Right lobe of liver (tissue), 6 donors: ENCODE data around the gene CAP2. TPM values are rescaled to one million over a fixed set of nuclear protein-coding genes. Genes with fewer than 3 reads are reported as not detected.
"Not testable (repeated sequence)": the region's sequence is repeated elsewhere in the genome, so short reads cannot be mapped to it uniquely, and the experiment has no call there.

Experiments
- ATAC-seq, 4 donors: fragments of 200-7000 bp; cut with Tn5 transposase; one replicate each; pipeline ENCODE4 v1.9.1; 2020; ENCODE audit warnings: mild to moderate bottlenecking in 4 of 4, moderate library complexity in 4 of 4
- DNase-seq, 3 donors: peaks; one replicate each; pipeline ENCODE4 v3.0.0-alpha.2; 2020
- H3K27ac ChIP-seq, 3 donors: fragments of 200-600 bp; one replicate each; pipeline ENCODE4 v1.8.0; 2022
- H3K27me3 ChIP-seq, 2 donors: fragments of 200-600 bp; one replicate each; pipeline ENCODE4 v1.8.0; 2022
- H3K36me3 ChIP-seq, 4 donors: fragments of 200-600 bp; sonication (generic) in 1 of 4; one replicate each; pipeline versions ENCODE4 v1.5.1 to v1.8.0; 2017 to 2022; ENCODE audit warnings: control low read depth in 1 of 4
- H3K4me1 ChIP-seq, 4 donors: fragments of 200-600 bp; sonication (generic) in 1 of 4; one replicate each; pipeline versions ENCODE4 v1.5.1 to v1.8.0; 2017 to 2022; ENCODE audit warnings: control low read depth in 1 of 4
- H3K4me3 ChIP-seq, 3 donors: fragments of 200-600 bp; one replicate each; pipeline ENCODE4 v1.8.0; 2022
- H3K9me3 ChIP-seq, 4 donors: fragments of 200-600 bp; sonication (generic) in 1 of 4; one replicate each; pipeline versions ENCODE4 v1.5.1 to v1.8.0; 2017 to 2022; ENCODE audit warnings: control low read depth in 1 of 4
- POLR2A ChIP-seq: fragments of 450-650 bp; IDR thresholded peaks from one replicate; pipeline ENCODE4 v1.6.1; 2017; ENCODE audit warnings: antibody characterized with exemption, mild to moderate bottlenecking
- WGBS: methylation state at CpG from one replicate; pipeline ENCODE4 v1.1.6; 2018; ENCODE audit warnings: low coverage, low lambda C conversion rate; ENCODE audit not compliant: insufficient coverage; ENCODE audit errors: missing lambda C conversion rate; 5-methylcytosine and 5-hydroxymethylcytosine counted together
- intact Hi-C, 2 donors: fragments of 100-400 bp; cut with DNase I; formaldehyde crosslinking; loops; one replicate each; pipeline versions ENCODE4 v1.11.2 to v1.14.1; 2022
- total RNA-seq, 6 experiments: library from RNA; depleted of rRNA in 2 of 6; stranded (reverse); fragments of >200 nt in 2 of 6; fragmentation: NEBNext Ultra II Directional in 3 of 6; extraction: Animal tissue kit (Norgen Biotek cat#: 25700) in 3 of 6; gene quantifications; one replicate each; pipeline versions ENCODE4 v1.1.0 to v1.2.4, GENCODE V29; 2016 to 2023
- TF ChIP-seq, protein P1 (sequence below), 4 donors: fragments of 200-600 bp in 3 of 4; fragments of 450-650 bp in 1 of 4; IDR thresholded peaks; one replicate each; pipeline versions ENCODE4 v1.5.1 to v1.8.0; 2016 to 2022; ENCODE audit warnings: antibody characterized with exemption in 4 of 4, mild to moderate bottlenecking in 2 of 4
- donor health status: DM: no; HTN: yes; CAD: no.
- donor health status: DM: no; HTN: no; CAD: no.
- donor health status: DM: no; HTN: no; CAD: no.
- donor health status: DM: no; HTN: yes; CAD: no.
- donor health status: DM: no; HTN: yes; CAD: no.

Gene CAP2
- total RNA-seq, 6 experiments from 2014 or later = 2.1 to 7.4 (median 6.1) TPM

- 68% methylated on average over 2 of the region's 2 CpGs for WGBS
- intact Hi-C loops = no loop called here
- H3K36me3 ChIP-seq = peaks cover 0 to 5% (median 0%) of the 10 kb centered on the region in 4 donors
- H3K27ac ChIP-seq = no peak overlapping the region
- TF ChIP-seq POLR2A = no peak
- TF ChIP-seq, protein P1, sequence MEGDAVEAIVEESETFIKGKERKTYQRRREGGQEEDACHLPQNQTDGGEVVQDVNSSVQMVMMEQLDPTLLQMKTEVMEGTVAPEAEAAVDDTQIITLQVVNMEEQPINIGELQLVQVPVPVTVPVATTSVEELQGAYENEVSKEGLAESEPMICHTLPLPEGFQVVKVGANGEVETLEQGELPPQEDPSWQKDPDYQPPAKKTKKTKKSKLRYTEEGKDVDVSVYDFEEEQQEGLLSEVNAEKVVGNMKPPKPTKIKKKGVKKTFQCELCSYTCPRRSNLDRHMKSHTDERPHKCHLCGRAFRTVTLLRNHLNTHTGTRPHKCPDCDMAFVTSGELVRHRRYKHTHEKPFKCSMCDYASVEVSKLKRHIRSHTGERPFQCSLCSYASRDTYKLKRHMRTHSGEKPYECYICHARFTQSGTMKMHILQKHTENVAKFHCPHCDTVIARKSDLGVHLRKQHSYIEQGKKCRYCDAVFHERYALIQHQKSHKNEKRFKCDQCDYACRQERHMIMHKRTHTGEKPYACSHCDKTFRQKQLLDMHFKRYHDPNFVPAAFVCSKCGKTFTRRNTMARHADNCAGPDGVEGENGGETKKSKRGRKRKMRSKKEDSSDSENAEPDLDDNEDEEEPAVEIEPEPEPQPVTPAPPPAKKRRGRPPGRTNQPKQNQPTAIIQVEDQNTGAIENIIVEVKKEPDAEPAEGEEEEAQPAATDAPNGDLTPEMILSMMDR (IDR thresholded peaks at IDR 0.05) = no peak
- H3K4me3 ChIP-seq = no peak overlapping the region
- no peak for ATAC-seq
- no peaks in the 10 kb centered on the region for H3K9me3 ChIP-seq
- no peaks in the 10 kb centered on the region for H3K27me3 ChIP-seq
- no peaks in the 10 kb centered on the region for H3K4me1 ChIP-seq
- no peak for DNase-seq
Measured at GRCh38 chr6:17431581-17431980, 38.2 kb downstream of the CAP2 start.

DNA sequence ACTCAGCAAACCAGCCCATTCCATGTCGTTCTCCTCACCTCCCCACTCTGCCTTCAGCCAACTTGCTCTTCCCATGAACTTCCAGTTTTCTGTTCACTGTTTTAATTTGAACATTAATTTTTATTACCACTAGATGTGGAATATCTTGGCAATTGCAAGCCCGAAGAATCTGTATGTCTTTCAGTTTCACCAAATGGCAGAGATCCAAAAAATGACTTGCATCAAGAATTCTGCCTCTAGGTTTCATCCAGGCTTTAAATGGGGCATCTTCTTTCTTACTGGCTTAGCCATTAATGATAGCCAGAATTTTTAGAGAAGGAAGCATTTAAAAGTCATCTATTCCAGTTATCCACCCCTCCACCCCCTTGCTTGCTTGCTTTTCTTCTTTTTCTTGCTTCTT, 39.0 kb downstream of the CAP2 start:
- WGBS = 80% methylated on average over 2 of the region's 2 CpGs
- H3K4me1 ChIP-seq = no peaks in the 10 kb centered on the region
- no peaks in the 10 kb centered on the region for H3K9me3 ChIP-seq
- H3K27me3 ChIP-seq = no peaks in the 10 kb centered on the region
- ATAC-seq (no peak), DNase-seq (no peak)
- peaks cover 0 to 2% (median 0%) of the 10 kb centered on the region in 4 donors for H3K36me3 ChIP-seq
- H3K27ac ChIP-seq = no peak overlapping the region
- intact Hi-C loops = no loop called here
- no peak for TF ChIP-seq POLR2A
- TF ChIP-seq, protein P1 (IDR thresholded peaks at IDR 0.05) = no peak
- no peak overlapping the region for H3K4me3 ChIP-seq

DNA sequence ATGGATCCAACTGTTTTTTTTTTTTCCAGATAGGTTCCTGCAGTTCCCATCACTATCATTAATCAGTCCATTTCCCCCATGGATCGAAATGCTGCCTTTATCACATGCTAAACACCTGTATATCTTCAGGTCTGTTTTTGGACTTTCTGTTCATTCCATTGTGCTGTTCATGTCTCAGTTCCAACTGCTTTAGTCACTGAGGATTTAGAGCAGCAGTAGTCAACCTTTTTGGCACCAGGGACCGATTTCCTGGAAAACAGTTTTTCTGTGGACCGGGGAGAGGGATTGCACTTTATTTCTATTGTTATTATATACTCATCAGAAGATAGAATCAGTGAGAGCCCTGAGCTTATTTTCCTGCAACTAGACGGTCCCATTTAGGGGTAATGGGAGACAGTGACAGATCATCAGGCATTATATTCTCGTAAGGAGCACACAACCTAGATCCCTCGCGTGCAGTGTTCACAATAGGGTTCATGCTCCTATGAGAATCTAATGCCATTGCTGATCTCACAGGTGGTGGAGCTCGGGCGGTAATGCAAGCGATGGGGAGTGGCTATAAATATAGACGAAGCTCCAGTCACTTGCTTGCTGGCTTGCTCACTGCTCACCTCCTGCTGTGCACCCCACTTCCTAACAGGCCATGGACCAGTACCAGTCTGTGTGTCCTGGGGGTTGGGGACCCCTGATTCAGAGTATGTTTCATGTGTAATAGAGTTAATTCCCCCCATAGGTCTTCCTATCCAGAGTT, 46.0 kb downstream of the CAP2 start:
- no peak overlapping the region for H3K4me3 ChIP-seq
- ATAC-seq = no peak
- H3K9me3 ChIP-seq = no peaks in the 10 kb centered on the region
- no peak overlapping the region for H3K27ac ChIP-seq
- H3K4me1 ChIP-seq = no peaks in the 10 kb centered on the region
- DNase-seq = no peak
- intact Hi-C loops = no loop called here
- 63% methylated on average over 8 of the region's 11 CpGs for WGBS
- no peaks in the 10 kb centered on the region for H3K27me3 ChIP-seq
- H3K36me3 ChIP-seq = no peaks in the 10 kb centered on the region
- TF ChIP-seq, protein P1 (IDR thresholded peaks at IDR 0.05) = no peak
- no peak for TF ChIP-seq POLR2A

- H3K36me3 ChIP-seq, DNase-seq, H3K9me3 ChIP-seq, H3K4me1 ChIP-seq, ATAC-seq, H3K27ac ChIP-seq, intact Hi-C loops, H3K4me3 ChIP-seq, H3K27me3 ChIP-seq: not testable (repeated sequence)
- WGBS = 91% methylated on average over 4 of the region's 4 CpGs
Measured at GRCh38 chr6:17440811-17441210, 47.4 kb downstream of the CAP2 start.

DNA sequence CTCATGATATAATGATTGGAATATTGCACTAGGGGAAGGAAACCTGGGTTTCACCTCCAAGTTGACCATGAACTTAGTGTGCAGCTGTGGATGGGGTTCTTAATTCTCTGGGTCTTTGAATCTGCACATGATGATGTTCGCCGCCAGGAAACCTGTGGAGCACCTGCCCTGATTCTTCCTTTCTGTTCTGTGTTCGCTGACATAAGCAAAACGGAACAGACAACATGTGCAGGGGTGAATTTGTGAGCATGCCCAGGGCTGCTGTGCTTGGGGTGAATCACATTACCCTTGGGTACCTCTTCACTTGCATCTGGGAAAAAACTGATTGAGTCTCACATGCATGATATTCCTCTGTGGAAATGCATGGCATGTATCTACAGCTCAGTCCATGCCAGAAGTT, 48.8 kb downstream of the CAP2 start:
- ATAC-seq (no peak), DNase-seq (no peak)
- Histone ChIP-seq H3K4me1 (no peaks in the 10 kb centered on the region), H3K27ac (no peak overlapping the region), H3K36me3 (no peaks in the 10 kb centered on the region), H3K9me3 (no peaks in the 10 kb centered on the region), H3K4me3 (no peak overlapping the region), H3K27me3 (no peaks in the 10 kb centered on the region)
- intact Hi-C loops = no loop called here
- no peak for TF ChIP-seq POLR2A
- TF ChIP-seq, protein P1 (IDR thresholded peaks at IDR 0.05) = no peak
- no CpG with 5 or more reads among the region's 4 CpGs for WGBS
